NCI-H510A treated with DMSO at 0.1 percent for 48 hours (cell line): Measurements from ENCODE around the gene KCNIP1.
"Not testable (repeated sequence)": the region's sequence is repeated elsewhere in the genome, so short reads cannot be mapped to it uniquely, and the experiment has no call there.

Experiments used
- DNase-seq: peaks from one replicate; lab custom pipeline; 2025; lab: John Stamatoyannopoulos, UW

KCNIP1 gene

GRCh38 chr5:170750791-170751190 lies 247.0 kb downstream of the KCNIP1 start:
- no peak for DNase-seq

GRCh38 chr5:170751631-170752030 lies 247.8 kb downstream of the KCNIP1 start:
- no peak for DNase-seq

GRCh38 chr5:170752257-170753215 lies 248.7 kb downstream of the KCNIP1 start:
- DNase-seq: no peak

- DNase-seq: no peak
Measured at GRCh38 chr5:170753311-170753710, 249.5 kb downstream of the KCNIP1 start.

DNA sequence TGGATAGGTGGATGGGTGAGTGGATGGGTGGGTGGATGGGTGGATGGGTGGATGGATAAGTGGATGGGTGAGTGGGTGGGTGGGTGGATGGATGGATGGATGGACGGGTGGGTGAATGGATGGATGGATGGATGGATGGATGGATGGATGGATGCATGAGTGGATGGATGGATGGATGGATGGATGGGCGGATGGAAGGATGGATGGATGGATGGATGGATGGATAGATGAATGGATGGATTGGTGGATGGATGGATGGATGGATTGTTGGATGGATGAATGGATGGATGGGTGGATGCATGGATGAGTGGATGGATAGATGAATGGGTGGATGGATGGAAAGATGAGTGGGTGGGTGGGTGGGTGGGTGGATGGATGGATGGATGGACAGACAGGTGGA lies 250.7 kb downstream of the KCNIP1 start:
- DNase-seq: not testable (repeated sequence)

DNA sequence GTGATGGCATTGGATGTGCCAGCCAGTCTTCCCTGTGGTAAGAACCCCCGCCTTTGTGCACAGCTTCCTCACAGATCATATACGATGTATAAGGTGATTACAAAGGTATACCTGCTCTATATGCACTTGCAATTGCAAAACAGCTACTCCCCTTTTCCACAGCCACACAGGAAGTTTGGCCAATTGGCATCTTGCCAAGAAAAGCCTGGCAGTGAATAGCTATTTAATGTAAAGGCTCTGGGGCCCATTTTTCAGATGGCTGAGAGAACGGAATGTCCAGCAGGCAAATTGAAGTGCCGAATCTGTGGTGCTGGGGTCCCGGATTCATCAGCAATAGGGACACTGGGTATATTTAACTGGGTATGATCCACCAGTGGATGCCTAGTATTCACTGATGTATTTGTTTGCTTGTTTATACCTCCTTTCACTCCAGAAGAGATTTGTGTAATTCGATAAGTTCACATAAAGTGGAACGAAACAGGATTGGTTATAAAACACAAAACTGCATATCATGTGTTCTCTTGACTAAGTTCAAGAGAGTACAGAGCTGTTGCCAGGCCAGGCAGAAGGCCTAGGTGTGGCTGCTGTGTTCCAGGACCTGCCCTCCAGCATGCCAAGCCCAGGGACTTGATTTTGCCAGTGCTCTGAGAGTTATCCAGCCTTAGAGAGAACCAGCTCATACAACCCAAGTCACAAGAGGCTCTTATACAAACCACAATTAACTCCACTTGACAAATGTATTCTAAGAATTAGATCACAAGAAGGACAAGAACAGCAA lies 252.0 kb downstream of the KCNIP1 start:
- peak; percentile 58 for DNase-seq

DNA sequence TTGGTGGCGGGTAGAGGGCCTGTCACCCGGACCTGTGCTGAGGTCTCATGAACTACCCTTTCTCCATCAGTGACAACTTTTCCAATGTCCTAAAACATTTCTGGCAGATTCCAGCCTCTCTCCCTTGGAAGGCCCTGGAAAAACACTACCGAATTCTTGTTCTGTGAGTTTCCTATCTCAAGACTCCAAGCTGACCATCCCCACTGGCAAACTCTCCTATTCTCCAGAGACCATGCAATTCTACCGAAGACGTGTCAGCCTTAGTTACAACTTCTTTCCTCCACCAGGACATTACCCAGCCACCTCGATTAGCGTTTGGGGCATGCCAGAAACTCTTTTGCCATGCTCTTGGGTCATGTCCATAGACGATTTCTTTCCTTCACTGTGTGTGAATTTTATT lies 252.9 kb downstream of the KCNIP1 start:
- DNase-seq: no peak

DNA sequence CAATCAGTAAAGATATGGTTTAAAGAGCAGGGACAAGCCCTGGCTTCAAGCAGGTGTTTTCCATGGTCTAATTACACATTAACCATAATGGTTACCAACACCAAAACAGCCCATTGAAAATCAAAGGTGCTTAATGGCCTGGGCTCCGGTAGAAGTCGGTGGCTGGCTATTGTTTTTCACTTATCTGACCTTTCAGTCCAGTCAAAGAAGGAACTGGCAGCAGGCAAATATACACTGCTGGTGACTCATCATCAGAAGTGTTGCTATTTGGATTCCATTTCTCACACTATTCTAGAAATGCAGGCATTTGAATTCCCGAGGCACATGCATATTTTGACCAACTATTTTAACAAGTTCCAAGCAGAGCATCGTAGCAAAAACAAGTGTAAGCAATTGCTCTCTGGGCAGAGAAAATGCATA lies 253.4 kb downstream of the KCNIP1 start:
- no peak for DNase-seq

GRCh38 chr5:170757669-170758068 lies 253.8 kb downstream of the KCNIP1 start:
- no peak for DNase-seq

GRCh38 chr5:170758481-170758880 lies 254.7 kb downstream of the KCNIP1 start:
- DNase-seq: no peak

GRCh38 chr5:170760113-170760512 lies 256.3 kb downstream of the KCNIP1 start:
- DNase-seq: no peak

- DNase-seq: no peak
Measured at GRCh38 chr5:170761048-170761707, 257.4 kb downstream of the KCNIP1 start.

DNA sequence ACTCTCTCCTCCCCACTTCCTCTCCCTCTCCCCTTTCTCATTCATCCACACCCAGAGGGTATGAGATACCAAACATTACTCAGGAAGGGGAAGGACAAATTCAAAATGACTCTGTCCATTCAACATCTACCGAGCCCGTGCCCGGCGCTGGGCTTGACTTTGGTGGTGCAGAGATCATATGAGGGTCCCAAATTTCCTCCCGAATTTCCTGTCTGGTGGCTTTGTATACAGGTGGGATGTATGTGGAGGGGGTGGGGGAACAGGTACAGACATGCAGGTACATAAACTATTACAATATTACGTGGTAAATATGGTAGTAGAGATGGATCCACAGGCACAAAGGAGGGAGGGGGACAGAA lies 257.9 kb downstream of the KCNIP1 start:
- DNase-seq: no peak

- not testable (repeated sequence) for DNase-seq
Measured at GRCh38 chr5:170762298-170762697, 258.5 kb downstream of the KCNIP1 start.

DNA sequence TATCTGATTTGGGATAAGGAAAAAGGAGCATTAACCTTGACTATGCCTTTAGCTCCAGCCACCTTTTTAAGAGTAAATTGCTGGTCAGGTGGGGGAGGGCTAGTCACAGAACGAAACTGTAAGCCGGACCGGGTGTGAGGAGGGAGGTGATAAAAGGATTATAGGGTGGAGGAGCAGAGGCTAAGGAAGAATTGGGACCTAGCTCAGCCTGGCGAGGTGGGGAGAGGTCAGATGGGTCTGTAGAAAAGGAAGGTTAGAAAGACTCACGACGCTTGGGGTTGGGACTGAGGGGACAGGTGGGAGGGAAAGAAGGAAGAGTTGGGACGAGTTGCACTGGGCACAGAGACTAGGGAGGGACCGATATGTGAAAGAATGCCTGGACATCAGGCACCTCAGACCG lies 262.0 kb downstream of the KCNIP1 start:
- DNase-seq: not testable (repeated sequence)

- DNase-seq: no peak
Measured at GRCh38 chr5:170769246-170769645, 265.4 kb downstream of the KCNIP1 start.

DNA sequence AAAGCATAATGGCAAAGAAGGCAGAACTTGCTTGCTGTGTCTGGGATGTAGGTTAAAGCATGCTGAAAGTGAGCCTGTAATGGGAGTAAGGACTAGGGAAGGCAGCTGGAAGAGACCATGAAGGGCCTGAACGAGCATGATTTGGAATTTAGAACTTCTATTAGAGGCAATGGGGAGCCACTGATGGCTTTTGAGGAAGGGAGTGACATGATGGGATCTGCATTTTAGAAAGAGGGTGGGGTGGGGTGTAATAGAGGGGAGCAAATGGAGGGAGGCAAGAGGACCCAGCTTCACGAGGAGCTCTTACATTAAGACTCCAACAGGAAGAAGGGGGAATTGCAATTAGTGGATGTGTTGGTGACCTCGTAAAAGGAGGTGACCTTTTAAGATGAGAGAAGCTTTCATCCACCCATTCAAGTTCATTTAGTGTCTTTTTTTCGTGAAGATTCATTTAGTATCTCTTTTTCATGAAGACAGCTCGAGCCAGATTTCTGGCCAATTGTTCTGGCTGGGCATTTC lies 266.1 kb downstream of the KCNIP1 start:
- DNase-seq: no peak

GRCh38 chr5:170771496-170771895 lies 267.7 kb downstream of the KCNIP1 start:
- DNase-seq: no peak

GRCh38 chr5:170773024-170773985 lies 269.5 kb downstream of the KCNIP1 start:
- no peak for DNase-seq

GRCh38 chr5:170774831-170775230 lies 271.0 kb downstream of the KCNIP1 start:
- no peak for DNase-seq

- DNase-seq: no peak
Measured at GRCh38 chr5:170781946-170782345, 278.1 kb downstream of the KCNIP1 start.
